Measurements from ENCODE around the gene DPH5.

DPH5 gene

DNA sequence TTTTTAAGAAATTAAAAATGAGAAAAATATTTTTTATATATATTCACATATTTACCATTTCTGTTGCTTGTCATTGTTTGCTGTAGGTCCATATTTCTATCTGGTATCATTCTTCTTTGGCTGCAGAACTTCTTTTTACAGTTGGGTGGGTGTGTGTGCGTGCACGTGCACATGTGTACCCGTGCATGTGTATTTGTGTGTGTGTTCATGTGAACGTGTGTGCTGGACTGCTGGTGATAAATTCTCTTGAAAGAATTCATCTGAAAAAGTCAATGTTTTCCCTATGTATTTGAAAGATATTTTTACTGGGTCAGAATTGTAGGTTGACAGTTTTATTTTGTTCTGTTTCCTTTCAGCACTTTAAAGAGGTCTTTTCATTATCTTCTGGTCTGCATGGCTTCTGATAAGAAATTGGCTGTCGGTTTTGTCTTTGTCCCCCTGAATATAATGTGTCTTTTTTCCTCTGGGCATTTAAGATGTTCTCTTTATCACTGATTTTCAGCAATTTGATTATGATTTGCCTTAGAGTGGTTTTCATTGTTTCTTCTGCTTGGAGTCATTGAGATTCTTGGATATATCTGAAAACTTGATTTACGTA is 34.5 kb upstream of the DPH5 start:
- TF ChIP-seq ARNTL (CRISPR knock-in tag; IDR thresholded peaks at IDR 0.05; ENCODE audit: borderline replicate concordance, low read depth): no peak
- TF ChIP-seq OSR1 (CRISPR knock-in tag; IDR thresholded peaks at IDR 0.05): no peak
- no peak for TF ChIP-seq ZC3H10 (CRISPR knock-in tag; IDR thresholded peaks at IDR 0.05)
- no peak for TF ChIP-seq SNAI2 (CRISPR knock-in tag; IDR thresholded peaks at IDR 0.05)
- TF ChIP-seq, protein P1, sequence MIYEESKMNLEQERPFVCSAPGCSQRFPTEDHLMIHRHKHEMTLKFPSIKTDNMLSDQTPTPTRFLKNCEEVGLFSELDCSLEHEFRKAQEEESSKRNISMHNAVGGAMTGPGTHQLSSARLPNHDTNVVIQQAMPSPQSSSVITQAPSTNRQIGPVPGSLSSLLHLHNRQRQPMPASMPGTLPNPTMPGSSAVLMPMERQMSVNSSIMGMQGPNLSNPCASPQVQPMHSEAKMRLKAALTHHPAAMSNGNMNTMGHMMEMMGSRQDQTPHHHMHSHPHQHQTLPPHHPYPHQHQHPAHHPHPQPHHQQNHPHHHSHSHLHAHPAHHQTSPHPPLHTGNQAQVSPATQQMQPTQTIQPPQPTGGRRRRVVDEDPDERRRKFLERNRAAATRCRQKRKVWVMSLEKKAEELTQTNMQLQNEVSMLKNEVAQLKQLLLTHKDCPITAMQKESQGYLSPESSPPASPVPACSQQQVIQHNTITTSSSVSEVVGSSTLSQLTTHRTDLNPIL (CRISPR knock-in tag; IDR thresholded peaks at IDR 0.05; ENCODE audit: low read depth): no peak
- TF ChIP-seq TOX (CRISPR knock-in tag; IDR thresholded peaks at IDR 0.05; ENCODE audit: borderline replicate concordance): no peak
- no peak for ATAC-seq

DNA sequence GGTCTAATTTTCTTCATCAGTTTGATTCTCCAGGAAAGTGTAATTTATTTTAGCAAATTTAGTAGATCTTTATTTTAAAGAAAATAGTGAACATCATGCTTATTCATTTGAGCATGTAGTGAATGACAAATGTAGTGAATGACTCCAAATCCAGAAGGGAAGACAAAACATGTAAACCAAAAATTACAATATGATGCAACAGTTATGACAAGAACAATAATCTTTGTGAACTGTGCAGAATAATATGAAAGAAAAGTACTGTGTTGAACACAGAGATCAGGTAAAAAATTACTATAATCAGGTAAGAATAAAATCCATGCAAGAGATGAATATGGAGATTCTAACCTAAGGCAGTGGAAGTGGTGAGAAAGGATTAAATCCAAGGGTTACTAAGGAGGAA is 30.0 kb upstream of the DPH5 start:
- no peak for TF ChIP-seq RARB (CRISPR knock-in tag; IDR thresholded peaks at IDR 0.05)
- no peak for ATAC-seq

DNA sequence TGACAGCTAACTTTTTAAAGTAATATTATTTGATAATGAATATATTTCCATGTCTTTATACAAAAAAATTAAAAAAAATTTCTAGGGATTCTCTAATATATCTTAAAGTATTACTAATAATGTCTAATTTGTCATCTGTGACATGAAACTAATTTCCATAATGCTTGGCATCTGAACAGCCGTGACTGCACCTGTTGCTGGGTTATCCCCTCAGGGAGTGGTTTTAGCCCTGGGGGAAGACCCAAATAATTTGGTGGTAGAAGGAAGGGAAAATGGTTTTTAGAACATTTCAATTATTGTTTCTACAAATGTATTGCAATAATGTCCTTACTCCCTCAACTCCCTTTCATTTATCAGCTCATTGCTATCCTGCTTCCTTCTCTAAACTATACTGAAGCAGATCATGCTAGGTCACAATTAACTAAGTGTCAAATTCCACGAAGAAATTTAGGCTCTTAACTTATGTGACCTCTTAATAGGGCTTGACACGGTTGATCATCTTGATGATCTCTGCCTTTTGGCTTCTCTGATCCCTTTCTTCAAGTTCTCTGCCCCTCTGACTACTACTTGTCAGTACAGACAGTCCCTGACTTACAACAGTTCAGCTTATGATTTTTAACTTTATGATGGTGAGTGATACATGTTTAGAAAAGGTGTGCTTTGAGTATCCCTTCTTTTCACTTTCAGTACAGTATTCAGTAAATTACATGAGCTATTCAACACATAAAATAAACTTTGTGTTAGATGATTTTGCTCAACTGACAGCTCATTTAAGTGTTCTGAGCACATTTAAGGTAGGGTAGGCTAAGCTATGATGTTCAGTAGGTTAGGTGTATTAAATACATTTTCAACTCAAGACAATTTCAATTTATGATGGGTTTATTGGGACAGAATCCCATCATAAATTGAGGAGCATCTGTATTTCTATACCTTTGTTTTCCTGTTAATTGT is 26.4 kb upstream of the DPH5 start:
- no peak for ATAC-seq
- TF ChIP-seq ZFP3 (CRISPR knock-in tag; IDR thresholded peaks at IDR 0.05) (no peak), TCF4 (CRISPR knock-in tag; IDR thresholded peaks at IDR 0.05; ENCODE audit: borderline replicate concordance) (no peak), GLIS3 (CRISPR knock-in tag; IDR thresholded peaks at IDR 0.05) (no peak), ZNF70 (CRISPR knock-in tag; IDR thresholded peaks at IDR 0.05) (no peak), ZNF565 (CRISPR knock-in tag; conservative IDR thresholded peaks at IDR 0.05; ENCODE audit: low read depth) (no peak)
- TF ChIP-seq, protein P2, sequence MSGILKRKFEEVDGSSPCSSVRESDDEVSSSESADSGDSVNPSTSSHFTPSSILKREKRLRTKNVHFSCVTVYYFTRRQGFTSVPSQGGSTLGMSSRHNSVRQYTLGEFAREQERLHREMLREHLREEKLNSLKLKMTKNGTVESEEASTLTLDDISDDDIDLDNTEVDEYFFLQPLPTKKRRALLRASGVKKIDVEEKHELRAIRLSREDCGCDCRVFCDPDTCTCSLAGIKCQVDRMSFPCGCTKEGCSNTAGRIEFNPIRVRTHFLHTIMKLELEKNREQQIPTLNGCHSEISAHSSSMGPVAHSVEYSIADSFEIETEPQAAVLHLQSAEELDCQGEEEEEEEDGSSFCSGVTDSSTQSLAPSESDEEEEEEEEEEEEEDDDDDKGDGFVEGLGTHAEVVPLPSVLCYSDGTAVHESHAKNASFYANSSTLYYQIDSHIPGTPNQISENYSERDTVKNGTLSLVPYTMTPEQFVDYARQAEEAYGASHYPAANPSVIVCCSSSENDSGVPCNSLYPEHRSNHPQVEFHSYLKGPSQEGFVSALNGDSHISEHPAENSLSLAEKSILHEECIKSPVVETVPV (CRISPR knock-in tag; IDR thresholded peaks at IDR 0.05): no peak
- TF ChIP-seq, protein P3, sequence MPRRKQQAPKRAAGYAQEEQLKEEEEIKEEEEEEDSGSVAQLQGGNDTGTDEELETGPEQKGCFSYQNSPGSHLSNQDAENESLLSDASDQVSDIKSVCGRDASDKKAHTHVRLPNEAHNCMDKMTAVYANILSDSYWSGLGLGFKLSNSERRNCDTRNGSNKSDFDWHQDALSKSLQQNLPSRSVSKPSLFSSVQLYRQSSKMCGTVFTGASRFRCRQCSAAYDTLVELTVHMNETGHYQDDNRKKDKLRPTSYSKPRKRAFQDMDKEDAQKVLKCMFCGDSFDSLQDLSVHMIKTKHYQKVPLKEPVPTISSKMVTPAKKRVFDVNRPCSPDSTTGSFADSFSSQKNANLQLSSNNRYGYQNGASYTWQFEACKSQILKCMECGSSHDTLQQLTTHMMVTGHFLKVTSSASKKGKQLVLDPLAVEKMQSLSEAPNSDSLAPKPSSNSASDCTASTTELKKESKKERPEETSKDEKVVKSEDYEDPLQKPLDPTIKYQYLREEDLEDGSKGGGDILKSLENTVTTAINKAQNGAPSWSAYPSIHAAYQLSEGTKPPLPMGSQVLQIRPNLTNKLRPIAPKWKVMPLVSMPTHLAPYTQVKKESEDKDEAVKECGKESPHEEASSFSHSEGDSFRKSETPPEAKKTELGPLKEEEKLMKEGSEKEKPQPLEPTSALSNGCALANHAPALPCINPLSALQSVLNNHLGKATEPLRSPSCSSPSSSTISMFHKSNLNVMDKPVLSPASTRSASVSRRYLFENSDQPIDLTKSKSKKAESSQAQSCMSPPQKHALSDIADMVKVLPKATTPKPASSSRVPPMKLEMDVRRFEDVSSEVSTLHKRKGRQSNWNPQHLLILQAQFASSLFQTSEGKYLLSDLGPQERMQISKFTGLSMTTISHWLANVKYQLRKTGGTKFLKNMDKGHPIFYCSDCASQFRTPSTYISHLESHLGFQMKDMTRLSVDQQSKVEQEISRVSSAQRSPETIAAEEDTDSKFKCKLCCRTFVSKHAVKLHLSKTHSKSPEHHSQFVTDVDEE (CRISPR knock-in tag; IDR thresholded peaks at IDR 0.05): no peak
- TF ChIP-seq, protein P1 (CRISPR knock-in tag; IDR thresholded peaks at IDR 0.05; ENCODE audit: low read depth): no peak
- TF ChIP-seq, protein P4, sequence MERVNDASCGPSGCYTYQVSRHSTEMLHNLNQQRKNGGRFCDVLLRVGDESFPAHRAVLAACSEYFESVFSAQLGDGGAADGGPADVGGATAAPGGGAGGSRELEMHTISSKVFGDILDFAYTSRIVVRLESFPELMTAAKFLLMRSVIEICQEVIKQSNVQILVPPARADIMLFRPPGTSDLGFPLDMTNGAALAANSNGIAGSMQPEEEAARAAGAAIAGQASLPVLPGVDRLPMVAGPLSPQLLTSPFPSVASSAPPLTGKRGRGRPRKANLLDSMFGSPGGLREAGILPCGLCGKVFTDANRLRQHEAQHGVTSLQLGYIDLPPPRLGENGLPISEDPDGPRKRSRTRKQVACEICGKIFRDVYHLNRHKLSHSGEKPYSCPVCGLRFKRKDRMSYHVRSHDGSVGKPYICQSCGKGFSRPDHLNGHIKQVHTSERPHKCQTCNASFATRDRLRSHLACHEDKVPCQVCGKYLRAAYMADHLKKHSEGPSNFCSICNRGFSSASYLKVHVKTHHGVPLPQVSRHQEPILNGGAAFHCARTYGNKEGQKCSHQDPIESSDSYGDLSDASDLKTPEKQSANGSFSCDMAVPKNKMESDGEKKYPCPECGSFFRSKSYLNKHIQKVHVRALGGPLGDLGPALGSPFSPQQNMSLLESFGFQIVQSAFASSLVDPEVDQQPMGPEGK (CRISPR knock-in tag; IDR thresholded peaks at IDR 0.05; ENCODE audit: borderline replicate concordance): no peak

DNA sequence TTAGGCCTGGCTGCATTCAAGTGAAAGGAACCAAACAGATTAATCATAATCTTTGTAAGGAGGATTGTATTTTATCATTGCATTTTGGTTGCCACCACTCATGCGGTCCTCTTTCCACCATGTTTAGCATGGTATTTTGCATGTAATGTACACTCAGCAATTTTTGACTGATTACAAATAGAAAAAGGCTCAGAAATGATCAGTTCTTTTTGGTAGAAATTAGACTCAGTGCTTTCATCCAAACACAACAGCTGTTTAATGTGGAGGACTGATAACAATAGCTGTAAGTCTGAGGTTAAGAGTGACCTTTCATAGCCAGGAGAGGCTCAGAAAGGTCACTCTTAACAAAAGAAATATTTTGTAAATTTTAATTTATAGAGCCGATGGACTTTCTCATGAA is 25.3 kb upstream of the DPH5 start:
- no peak for ATAC-seq
- TF ChIP-seq CSDC2 (CRISPR knock-in tag; IDR thresholded peaks at IDR 0.05) (no peak), ZNF565 (CRISPR knock-in tag; conservative IDR thresholded peaks at IDR 0.05; ENCODE audit: low read depth) (no peak), ARNTL (CRISPR knock-in tag; IDR thresholded peaks at IDR 0.05; ENCODE audit: borderline replicate concordance, low read depth) (no peak), ZFP3 (CRISPR knock-in tag; IDR thresholded peaks at IDR 0.05) (no peak), BACH2 (CRISPR knock-in tag; IDR thresholded peaks at IDR 0.05; ENCODE audit: borderline replicate concordance) (no peak), ZNF70 (CRISPR knock-in tag; IDR thresholded peaks at IDR 0.05) (no peak)
- TF ChIP-seq, protein P4 (CRISPR knock-in tag; IDR thresholded peaks at IDR 0.05; ENCODE audit: borderline replicate concordance): no peak
- TF ChIP-seq, protein P3 (CRISPR knock-in tag; IDR thresholded peaks at IDR 0.05): no peak
- TF ChIP-seq, protein P2 (CRISPR knock-in tag; IDR thresholded peaks at IDR 0.05): no peak

Data from SK-N-SH treated with all-trans-retinoic acid at 6 μM for 48 hours (cell line).